Measurements from ENCODE around the gene CD58.

GRCh38 chr1:116569776-116570357 is 959 bp downstream of the CD58 start:
- TF ChIP-seq CTCF (IDR thresholded peaks at IDR 0.05) (no peak), POLR2A (IDR thresholded peaks at IDR 0.05) (no peak)

Data from ovary (tissue), 3 donors.